Measurements from ENCODE around the gene ADAMTS20.

ADAMTS20 gene

GRCh38 chr12:43590307-43590706, 38.3 kb upstream of the ADAMTS20 start:
- H3K27ac ChIP-seq (ENCODE audit: low read length), result no peak overlapping the region
- H3K4me2 ChIP-seq (ENCODE audit: insufficient read depth, low read length), result no peak overlapping the region
- no peaks in the 10 kb centered on the region for H3K36me3 ChIP-seq (ENCODE audit: insufficient read depth, low read length)
- no peak overlapping the region for H2AFZ ChIP-seq (ENCODE audit: low read depth, low read length)
- no peaks in the 10 kb centered on the region for H3K4me1 ChIP-seq (ENCODE audit: insufficient read depth, low read length)
- no peak overlapping the region for H3K9ac ChIP-seq (ENCODE audit: low read depth, low read length)
- no peak overlapping the region for H3K4me3 ChIP-seq (ENCODE audit: low read depth in 1 of 2, low read length in 2 of 2)
- ATAC-seq (ENCODE audit: insufficient read depth, low read depth) (no peak), DNase-seq (no peak)
- H3K27me3 ChIP-seq (ENCODE audit: insufficient read depth, low read length, poor library complexity), result no peaks in the 10 kb centered on the region
- TF ChIP-seq EZH2 (IDR thresholded peaks at IDR 0.05; ENCODE audit: borderline replicate concordance, low read depth, low read length, severe bottlenecking) (no peak), CTCF (IDR thresholded peaks at IDR 0.05; ENCODE audit: borderline replicate concordance, extremely low read depth, low read length, poor library complexity, severe bottlenecking) (no peak)
- H4K20me1 ChIP-seq (ENCODE audit: insufficient read depth, low read length), result no peaks in the 10 kb centered on the region
- H3K79me2 ChIP-seq (ENCODE audit: insufficient read depth, low read length), result no peaks in the 10 kb centered on the region
- no peaks in the 10 kb centered on the region for H3K9me3 ChIP-seq (ENCODE audit: insufficient read depth, low read length, severe bottlenecking)

- H2AFZ ChIP-seq (ENCODE audit: low read depth, low read length), result no peak overlapping the region
- H3K27me3 ChIP-seq (ENCODE audit: insufficient read depth, low read length, poor library complexity), result no peaks in the 10 kb centered on the region
- H3K4me3 ChIP-seq (ENCODE audit: low read depth in 1 of 2, low read length in 2 of 2), result no peak overlapping the region
- no peak for ATAC-seq (ENCODE audit: insufficient read depth, low read depth)
- no peaks in the 10 kb centered on the region for H3K9me3 ChIP-seq (ENCODE audit: insufficient read depth, low read length, severe bottlenecking)
- H3K27ac ChIP-seq (ENCODE audit: low read length), result no peak overlapping the region
- no peaks in the 10 kb centered on the region for H3K4me1 ChIP-seq (ENCODE audit: insufficient read depth, low read length)
- no peak for TF ChIP-seq CTCF (IDR thresholded peaks at IDR 0.05; ENCODE audit: borderline replicate concordance, extremely low read depth, low read length, poor library complexity, severe bottlenecking)
- TF ChIP-seq EZH2 (IDR thresholded peaks at IDR 0.05; ENCODE audit: borderline replicate concordance, low read depth, low read length, severe bottlenecking), result no peak
- H3K79me2 ChIP-seq (ENCODE audit: insufficient read depth, low read length), result no peaks in the 10 kb centered on the region
- DNase-seq, result no peak
- H3K4me2 ChIP-seq (ENCODE audit: insufficient read depth, low read length), result no peak overlapping the region
- H4K20me1 ChIP-seq (ENCODE audit: insufficient read depth, low read length), result no peaks in the 10 kb centered on the region
- no peak overlapping the region for H3K9ac ChIP-seq (ENCODE audit: low read depth, low read length)
- H3K36me3 ChIP-seq (ENCODE audit: insufficient read depth, low read length), result no peaks in the 10 kb centered on the region
Observed at GRCh38 chr12:43586646-43587245, 34.7 kb upstream of the ADAMTS20 start.

- DNase-seq (no peak), ATAC-seq (ENCODE audit: insufficient read depth, low read depth) (no peak)
Observed at GRCh38 chr12:43585676-43586075, 33.7 kb upstream of the ADAMTS20 start.

More at GRCh38 chr12:43585676-43586075, 33.7 kb upstream of the ADAMTS20 start:
- TF ChIP-seq CTCF (IDR thresholded peaks at IDR 0.05; ENCODE audit: borderline replicate concordance, extremely low read depth, low read length, poor library complexity, severe bottlenecking), result no peak
- TF ChIP-seq EZH2 (IDR thresholded peaks at IDR 0.05; ENCODE audit: borderline replicate concordance, low read depth, low read length, severe bottlenecking), result no peak
- no peak overlapping the region for H3K4me2 ChIP-seq (ENCODE audit: insufficient read depth, low read length)
- no peaks in the 10 kb centered on the region for H3K4me1 ChIP-seq (ENCODE audit: insufficient read depth, low read length)
- no peak overlapping the region for H3K27ac ChIP-seq (ENCODE audit: low read length)
- H3K9me3 ChIP-seq (ENCODE audit: insufficient read depth, low read length, severe bottlenecking), result no peaks in the 10 kb centered on the region
- no peak overlapping the region for H3K9ac ChIP-seq (ENCODE audit: low read depth, low read length)
- H4K20me1 ChIP-seq (ENCODE audit: insufficient read depth, low read length), result no peaks in the 10 kb centered on the region
- no peak overlapping the region for H3K4me3 ChIP-seq (ENCODE audit: low read depth in 1 of 2, low read length in 2 of 2)
- no peaks in the 10 kb centered on the region for H3K36me3 ChIP-seq (ENCODE audit: insufficient read depth, low read length)
- no peak overlapping the region for H2AFZ ChIP-seq (ENCODE audit: low read depth, low read length)
- no peaks in the 10 kb centered on the region for H3K27me3 ChIP-seq (ENCODE audit: insufficient read depth, low read length, poor library complexity)
- H3K79me2 ChIP-seq (ENCODE audit: insufficient read depth, low read length), result no peaks in the 10 kb centered on the region
